ENCODE results near the gene ABL1.

Gene ABL1

DNA sequence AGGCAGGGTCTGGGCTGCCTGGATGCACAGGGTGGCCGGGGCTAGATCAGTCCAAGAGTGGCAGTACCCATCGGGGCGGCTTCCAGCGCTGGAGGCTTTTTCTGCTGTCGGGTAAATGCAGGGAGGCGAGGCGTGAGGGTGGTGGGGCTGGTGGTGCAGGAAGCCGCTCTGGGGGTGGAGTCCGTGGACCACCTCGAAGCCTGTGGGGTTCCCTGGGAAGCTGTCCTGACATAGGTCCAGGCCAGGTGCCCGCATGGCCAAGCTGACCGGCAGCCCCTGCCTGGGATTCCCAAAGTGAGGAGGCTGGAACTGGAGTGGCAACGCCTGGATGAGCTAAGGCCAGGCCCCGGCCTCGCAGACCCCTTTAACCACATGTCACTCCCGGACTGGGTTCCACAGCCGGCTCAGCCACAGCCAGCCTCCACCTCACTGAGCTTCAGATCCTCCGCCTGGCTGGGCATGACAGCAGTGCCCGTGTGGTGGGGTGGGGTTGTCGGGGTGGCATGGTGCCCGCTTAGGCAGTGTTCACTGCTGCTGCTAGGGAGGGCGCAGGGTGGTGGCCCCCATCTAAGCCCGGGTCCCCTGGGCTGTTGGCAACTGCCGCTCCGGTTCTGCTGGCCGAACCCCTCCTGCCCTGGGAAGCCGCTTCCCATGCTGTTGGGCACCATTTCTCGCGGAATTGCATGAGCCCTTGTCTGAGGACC, 62.9 kb downstream of the ABL1 start:
- DNase-seq (ENCODE audit: low read depth) = no peak
- H3K4me3 ChIP-seq (ENCODE audit: low read depth, low read length) = no peak overlapping the region
- TF ChIP-seq MAX (IDR thresholded peaks at IDR 0.05; ENCODE audit: low read depth, low read length) (no peak), POLR2A (IDR thresholded peaks at IDR 0.05; ENCODE audit: extremely low read depth, insufficient read length) (no peak)

GRCh38 chr9:130898552-130898852, 63.4 kb downstream of the ABL1 start:
- no peak overlapping the region for H3K4me3 ChIP-seq (ENCODE audit: low read depth, low read length)
- no peak for DNase-seq (ENCODE audit: low read depth)
- no peak for TF ChIP-seq MYC (IDR thresholded peaks at IDR 0.05; ENCODE audit: low read depth, low read length)
- no peak for TF ChIP-seq MAX (IDR thresholded peaks at IDR 0.05; ENCODE audit: low read depth, low read length)
- TF ChIP-seq, protein P1, sequence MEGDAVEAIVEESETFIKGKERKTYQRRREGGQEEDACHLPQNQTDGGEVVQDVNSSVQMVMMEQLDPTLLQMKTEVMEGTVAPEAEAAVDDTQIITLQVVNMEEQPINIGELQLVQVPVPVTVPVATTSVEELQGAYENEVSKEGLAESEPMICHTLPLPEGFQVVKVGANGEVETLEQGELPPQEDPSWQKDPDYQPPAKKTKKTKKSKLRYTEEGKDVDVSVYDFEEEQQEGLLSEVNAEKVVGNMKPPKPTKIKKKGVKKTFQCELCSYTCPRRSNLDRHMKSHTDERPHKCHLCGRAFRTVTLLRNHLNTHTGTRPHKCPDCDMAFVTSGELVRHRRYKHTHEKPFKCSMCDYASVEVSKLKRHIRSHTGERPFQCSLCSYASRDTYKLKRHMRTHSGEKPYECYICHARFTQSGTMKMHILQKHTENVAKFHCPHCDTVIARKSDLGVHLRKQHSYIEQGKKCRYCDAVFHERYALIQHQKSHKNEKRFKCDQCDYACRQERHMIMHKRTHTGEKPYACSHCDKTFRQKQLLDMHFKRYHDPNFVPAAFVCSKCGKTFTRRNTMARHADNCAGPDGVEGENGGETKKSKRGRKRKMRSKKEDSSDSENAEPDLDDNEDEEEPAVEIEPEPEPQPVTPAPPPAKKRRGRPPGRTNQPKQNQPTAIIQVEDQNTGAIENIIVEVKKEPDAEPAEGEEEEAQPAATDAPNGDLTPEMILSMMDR (IDR thresholded peaks at IDR 0.05; ENCODE audit: low read depth, low read length) = no peak
- no peak for TF ChIP-seq POLR2A (IDR thresholded peaks at IDR 0.05; ENCODE audit: extremely low read depth, insufficient read length)

GRCh38 chr9:130899051-130899748, 64.1 kb downstream of the ABL1 start:
- TF ChIP-seq MYC (IDR thresholded peaks at IDR 0.05; ENCODE audit: low read depth, low read length) (no peak), POLR2A (IDR thresholded peaks at IDR 0.05; ENCODE audit: extremely low read depth, insufficient read length) (no peak), MAX (IDR thresholded peaks at IDR 0.05; ENCODE audit: low read depth, low read length) (no peak)
- TF ChIP-seq, protein P1 (IDR thresholded peaks at IDR 0.05; ENCODE audit: low read depth, low read length) = no peak
- DNase-seq (ENCODE audit: low read depth) = no peak
- no peak overlapping the region for H3K4me3 ChIP-seq (ENCODE audit: low read depth, low read length)

DNA sequence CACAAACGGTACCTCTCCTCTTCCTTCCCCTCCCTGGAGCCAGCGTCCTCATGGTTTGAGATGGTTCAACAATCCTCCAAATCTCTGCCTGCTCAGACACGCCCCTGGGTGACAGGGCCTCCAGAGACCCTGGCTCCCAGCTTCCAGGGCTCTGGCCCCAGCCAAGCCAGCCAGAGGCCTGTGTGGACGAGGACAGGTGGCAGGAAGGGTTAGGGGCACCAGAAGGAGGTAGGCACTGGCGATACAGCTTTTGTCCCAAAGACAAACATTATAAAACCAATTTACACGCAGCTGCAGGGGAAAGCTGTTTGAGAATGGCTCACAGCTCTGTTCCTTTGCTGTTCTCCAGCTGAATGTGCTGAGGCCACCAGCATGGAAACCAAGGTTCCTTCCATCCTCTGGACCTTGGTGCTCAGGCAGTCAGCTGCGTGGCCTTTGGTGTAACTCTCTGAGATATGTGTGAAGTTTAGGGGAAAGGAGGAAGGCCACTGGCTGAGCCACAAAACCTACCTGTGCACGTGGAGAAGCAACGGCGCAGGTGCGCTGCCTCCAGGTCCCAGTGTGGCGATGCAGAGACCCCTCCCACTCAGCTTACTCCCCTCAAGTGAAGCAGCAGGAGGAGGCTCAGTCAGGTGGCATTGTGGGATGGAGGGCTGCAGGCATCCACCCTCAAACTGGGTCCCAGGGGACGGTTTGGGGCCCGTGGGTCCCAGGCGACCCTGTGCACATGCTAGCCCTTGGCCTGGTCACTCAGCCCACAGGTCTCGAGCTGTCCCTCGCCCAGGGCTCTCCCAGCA, 65.8 kb downstream of the ABL1 start:
- TF ChIP-seq, protein P1 (IDR thresholded peaks at IDR 0.05; ENCODE audit: low read depth, low read length) = no peak
- TF ChIP-seq POLR2A (IDR thresholded peaks at IDR 0.05; ENCODE audit: extremely low read depth, insufficient read length) (no peak), MYC (IDR thresholded peaks at IDR 0.05; ENCODE audit: low read depth, low read length) (no peak), MAX (IDR thresholded peaks at IDR 0.05; ENCODE audit: low read depth, low read length) (no peak)
- DNase-seq (ENCODE audit: low read depth) = no peak

GRCh38 chr9:130901498-130902203, 66.6 kb downstream of the ABL1 start:
- no peak overlapping the region for H3K4me3 ChIP-seq (ENCODE audit: low read depth, low read length)
- DNase-seq (ENCODE audit: low read depth) = no peak
- TF ChIP-seq MYC (IDR thresholded peaks at IDR 0.05; ENCODE audit: low read depth, low read length) = no peak

More for the DNA sequence above, 65.8 kb downstream of the ABL1 start:
- H3K4me3 ChIP-seq (ENCODE audit: low read depth, low read length) = no peak overlapping the region

DNA sequence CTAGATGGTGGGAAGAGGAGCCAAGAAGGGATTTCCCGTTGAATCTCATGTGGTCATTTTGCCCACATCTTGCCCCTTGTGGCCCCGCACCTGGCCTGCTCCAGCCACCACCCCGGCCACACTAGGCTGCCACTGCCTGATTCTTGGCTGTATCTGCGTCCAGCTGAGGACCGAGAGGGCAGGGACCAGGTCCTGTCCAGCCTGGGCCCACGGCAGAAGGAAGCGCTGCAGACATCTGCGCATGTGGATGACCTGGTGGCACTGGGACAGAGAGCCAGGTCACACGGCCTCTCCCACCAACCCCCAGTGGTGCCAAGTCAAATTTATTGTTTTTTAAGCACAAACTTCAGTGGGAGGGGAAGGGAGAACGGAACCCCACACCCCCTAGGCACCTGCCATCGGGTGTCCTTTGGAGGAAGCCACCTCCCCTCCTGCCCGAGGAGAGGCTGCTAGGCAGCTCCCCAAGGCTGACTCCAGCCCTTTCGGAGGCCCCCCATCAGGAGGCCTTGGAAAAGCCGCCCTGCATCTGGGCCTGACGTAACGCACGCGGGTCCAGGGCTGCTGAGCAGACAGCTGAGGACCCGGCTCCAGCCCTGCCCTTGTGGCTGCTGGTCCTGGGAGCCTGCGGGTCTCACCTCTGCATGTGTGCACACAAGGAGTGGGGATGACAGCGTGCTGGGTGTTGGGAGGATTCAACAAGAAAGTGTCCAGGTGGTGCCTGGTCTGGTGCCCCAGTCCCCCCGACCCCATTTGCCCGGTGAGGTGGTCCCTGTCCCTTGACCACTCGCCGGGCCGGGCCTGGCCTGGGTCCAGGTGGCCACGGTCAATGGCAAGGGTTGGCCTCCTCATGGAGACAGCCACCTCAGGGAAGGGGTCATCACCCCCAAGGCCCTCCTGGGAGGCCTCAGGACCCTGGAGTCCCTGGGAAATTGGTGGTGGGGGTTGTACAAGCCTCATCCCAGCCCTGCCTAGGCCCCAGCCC, 67.4 kb downstream of the ABL1 start:
- no peak overlapping the region for H3K4me3 ChIP-seq (ENCODE audit: low read depth, low read length)
- DNase-seq (ENCODE audit: low read depth) = no peak
- TF ChIP-seq, protein P1 (IDR thresholded peaks at IDR 0.05; ENCODE audit: low read depth, low read length) = no peak
- TF ChIP-seq MYC (IDR thresholded peaks at IDR 0.05; ENCODE audit: low read depth, low read length) (no peak), POLR2A (IDR thresholded peaks at IDR 0.05; ENCODE audit: extremely low read depth, insufficient read length) (no peak), MAX (IDR thresholded peaks at IDR 0.05; ENCODE audit: low read depth, low read length) (no peak)

Data from NB4 (cell line).